AG09309 (cell line): Measurements from ENCODE around the gene ADARB1.

Source experiments
- DNase-seq: peaks from one replicate; pipeline ENCODE4 v3.0.0-alpha.2; 2010; ENCODE audit warnings: low read depth
- H3K4me3 ChIP-seq: 2 replicates; pipeline ENCODE4 v1.5.1; 2011; ENCODE audit warnings: mild to moderate bottlenecking, low read depth, low read length, moderate library complexity; ENCODE audit not compliant: control insufficient read depth
- CTCF ChIP-seq: IDR thresholded peaks from 2 replicates; pipeline ENCODE4 v1.5.1; 2011; ENCODE audit warnings: mild to moderate bottlenecking, low read depth, low read length, inconsistent platforms; ENCODE audit not compliant: insufficient read depth, control insufficient read depth; ENCODE audit errors: missing control alignments

Gene ADARB1

GRCh38 chr21:45111703-45112102 is 37.3 kb downstream of the ADARB1 start:
- TF ChIP-seq CTCF: no peak
- no peak for DNase-seq
- H3K4me3 ChIP-seq: no peak overlapping the region

GRCh38 chr21:45112371-45112770 is 38.0 kb downstream of the ADARB1 start:
- H3K4me3 ChIP-seq: no peak overlapping the region
- TF ChIP-seq CTCF: no peak
- no peak for DNase-seq

- no peak for TF ChIP-seq CTCF
- H3K4me3 ChIP-seq: no peak overlapping the region
- no peak for DNase-seq
These were observed 39.2 kb downstream of the ADARB1 start for GRCh38 chr21:45113543-45113942.

GRCh38 chr21:45114072-45114471 is 39.7 kb downstream of the ADARB1 start:
- TF ChIP-seq CTCF: no peak
- no peak overlapping the region for H3K4me3 ChIP-seq
- DNase-seq: no peak

- no peak overlapping the region for H3K4me3 ChIP-seq
- no peak for TF ChIP-seq CTCF
- no peak for DNase-seq
These were observed 40.1 kb downstream of the ADARB1 start for GRCh38 chr21:45114475-45114874.

GRCh38 chr21:45115141-45115540 is 40.8 kb downstream of the ADARB1 start:
- H3K4me3 ChIP-seq: no peak overlapping the region
- TF ChIP-seq CTCF: no peak
- DNase-seq: no peak

GRCh38 chr21:45116066-45116465 is 41.7 kb downstream of the ADARB1 start:
- no peak for DNase-seq
- H3K4me3 ChIP-seq: no peak overlapping the region
- TF ChIP-seq CTCF: no peak
